Germinal center (tissue), 1 donor: ENCODE results near the gene PIGC.

ENCODE experiments used
- DNase-seq: peaks from one replicate; pipeline ENCODE4 v3.0.0; 2012; ENCODE audit warnings: mixed read lengths, low spot score

PIGC gene

GRCh38 chr1:172443666-172444453 lies at the start of gene PIGC:
Gene PIGC, minus strand, starts transcription at chr1:172444069. Its CDS starts 1,447 bp downstream, at chr1:172442622.
- peak; percentile 92 for DNase-seq

GRCh38 chr1:172492421-172492820 lies 48.6 kb upstream of the PIGC start:
- DNase-seq, result no peak

- no peak for DNase-seq
Measured at GRCh38 chr1:172489847-172490246, 46.0 kb upstream of the PIGC start.

- no peak for DNase-seq
Measured at GRCh38 chr1:172488393-172488792, 44.5 kb upstream of the PIGC start.

GRCh38 chr1:172487550-172487949 lies 43.7 kb upstream of the PIGC start:
- DNase-seq, result no peak

- no peak for DNase-seq
Measured at GRCh38 chr1:172486805-172487454, 43.1 kb upstream of the PIGC start.

- no peak for DNase-seq
Measured at GRCh38 chr1:172485626-172486025, 41.8 kb upstream of the PIGC start.

- DNase-seq, result no peak
Measured at GRCh38 chr1:172484252-172484651, 40.4 kb upstream of the PIGC start.

GRCh38 chr1:172483448-172483847 lies 39.6 kb upstream of the PIGC start:
- no peak for DNase-seq

- no peak for DNase-seq
Measured at GRCh38 chr1:172482044-172482443, 38.2 kb upstream of the PIGC start.

- no peak for DNase-seq
Measured at GRCh38 chr1:172480431-172480830, 36.6 kb upstream of the PIGC start.

- DNase-seq, result no peak
Measured at GRCh38 chr1:172478485-172478884, 34.6 kb upstream of the PIGC start.

GRCh38 chr1:172477741-172478140 lies 33.9 kb upstream of the PIGC start:
- no peak for DNase-seq

- DNase-seq, result no peak
Measured at GRCh38 chr1:172477216-172477615, 33.3 kb upstream of the PIGC start.

- no peak for DNase-seq
Measured at GRCh38 chr1:172476218-172476811, 32.4 kb upstream of the PIGC start.

GRCh38 chr1:172473842-172474241 lies 30.0 kb upstream of the PIGC start:
- DNase-seq, result no peak

GRCh38 chr1:172473302-172473701 lies 29.4 kb upstream of the PIGC start:
- no peak for DNase-seq

GRCh38 chr1:172472495-172472894 lies 28.6 kb upstream of the PIGC start:
- no peak for DNase-seq

- no peak for DNase-seq
Measured at GRCh38 chr1:172471666-172472065, 27.8 kb upstream of the PIGC start.

GRCh38 chr1:172470149-172470548 lies 26.3 kb upstream of the PIGC start:
- no peak for DNase-seq

- DNase-seq, result no peak
Measured at GRCh38 chr1:172469717-172470116, 25.8 kb upstream of the PIGC start.

GRCh38 chr1:172468296-172468695 lies 24.4 kb upstream of the PIGC start:
- no peak for DNase-seq

- DNase-seq, result no peak
Measured at GRCh38 chr1:172467446-172467845, 23.6 kb upstream of the PIGC start.
